Glutamatergic neuron (in vitro differentiated cells): Measurements from ENCODE around the gene ROCK2. TPM values are rescaled to one million over a fixed set of nuclear protein-coding genes. Genes with fewer than 3 reads are reported as not detected.

Experiments
- DNase-seq: peaks from one replicate; pipeline ENCODE4 v3.0.0; 2022
- H3K27ac Mint-ChIP-seq: one replicate; pipeline ENCODE4 v1.8.0; 2020; ENCODE audit warnings: mild to moderate bottlenecking, mixed read lengths, inconsistent platforms; ENCODE audit not compliant: unreplicated experiment
- H3K27me3 Mint-ChIP-seq: one replicate; pipeline ENCODE4 v1.8.0; 2020; ENCODE audit warnings: mild to moderate bottlenecking, moderate library complexity, mixed read lengths, inconsistent platforms; ENCODE audit not compliant: unreplicated experiment
- H3K36me3 Mint-ChIP-seq: one replicate; pipeline ENCODE4 v1.8.0; 2020; ENCODE audit warnings: mild to moderate bottlenecking, mixed read lengths, inconsistent platforms; ENCODE audit not compliant: unreplicated experiment
- H3K4me1 Mint-ChIP-seq: one replicate; pipeline ENCODE4 v1.8.0; 2020; ENCODE audit warnings: mild to moderate bottlenecking, low read depth, mixed read lengths, inconsistent platforms; ENCODE audit not compliant: unreplicated experiment
- H3K4me3 Mint-ChIP-seq: one replicate; pipeline ENCODE4 v1.8.0; 2020; ENCODE audit warnings: mild to moderate bottlenecking, mixed read lengths, inconsistent platforms; ENCODE audit not compliant: unreplicated experiment
- H3K9me3 Mint-ChIP-seq: one replicate; pipeline ENCODE4 v1.8.0; 2020; ENCODE audit warnings: mild to moderate bottlenecking, moderate library complexity, mixed read lengths, inconsistent platforms; ENCODE audit not compliant: unreplicated experiment
- CTCF ChIP-seq: fragments of 200-600 bp; sonication (generic); IDR thresholded peaks from one replicate; pipeline ENCODE4 v1.5.0; 2021; ENCODE audit not compliant: partially characterized antibody, unreplicated experiment
- total RNA-seq: library from RNA; stranded (reverse); fragmentation: NEBNext Ultra II Directional; extraction: Animal tissue kit (Norgen Biotek cat#: 25700); gene quantifications from one replicate; pipeline ENCODE4 v1.2.1, GENCODE V29; 2021; ENCODE audit not compliant: unreplicated experiment

Gene ROCK2
- total RNA-seq, 1 donor from 2014 or later = 34.6 TPM

GRCh38 chr2:11142987-11143386 lies 201.4 kb downstream of the ROCK2 start:
- Mint-ChIP-seq H3K36me3 (no peaks in the 10 kb centered on the region), H3K27me3 (peaks cover 7% of the 10 kb centered on the region), H3K27ac (no peak overlapping the region), H3K4me1 (no peaks in the 10 kb centered on the region), H3K9me3 (peaks cover under 1% of the 10 kb centered on the region), H3K4me3 (no peak overlapping the region)
- DNase-seq = no peak
- no peak for TF ChIP-seq CTCF

- no peak for DNase-seq
- H3K36me3 Mint-ChIP-seq = no peaks in the 10 kb centered on the region
- H3K9me3 Mint-ChIP-seq = no peaks in the 10 kb centered on the region
- no peak overlapping the region for H3K27ac Mint-ChIP-seq
- peaks cover 7% of the 10 kb centered on the region for H3K27me3 Mint-ChIP-seq
- no peak overlapping the region for H3K4me3 Mint-ChIP-seq
- no peaks in the 10 kb centered on the region for H3K4me1 Mint-ChIP-seq
- no peak for TF ChIP-seq CTCF
Observed at GRCh38 chr2:11142330-11142729, 202.1 kb downstream of the ROCK2 start.

GRCh38 chr2:11141319-11141718 lies 203.1 kb downstream of the ROCK2 start:
- no peaks in the 10 kb centered on the region for H3K4me1 Mint-ChIP-seq
- no peak for DNase-seq
- no peak for TF ChIP-seq CTCF

GRCh38 chr2:11140492-11140891 lies 203.9 kb downstream of the ROCK2 start:
- TF ChIP-seq CTCF = no peak
- Mint-ChIP-seq H3K27ac (no peak overlapping the region), H3K9me3 (peaks cover 2% of the 10 kb centered on the region), H3K4me1 (no peaks in the 10 kb centered on the region), H3K27me3 (peaks cover 7% of the 10 kb centered on the region), H3K4me3 (no peak overlapping the region), H3K36me3 (no peaks in the 10 kb centered on the region)
- no peak for DNase-seq

More at GRCh38 chr2:11141319-11141718, 203.1 kb downstream of the ROCK2 start:
- H3K9me3 Mint-ChIP-seq = peaks cover 1% of the 10 kb centered on the region
- no peak overlapping the region for H3K4me3 Mint-ChIP-seq
- no peak overlapping the region for H3K27ac Mint-ChIP-seq
- H3K27me3 Mint-ChIP-seq = peaks cover 9% of the 10 kb centered on the region
- H3K36me3 Mint-ChIP-seq = no peaks in the 10 kb centered on the region

DNA sequence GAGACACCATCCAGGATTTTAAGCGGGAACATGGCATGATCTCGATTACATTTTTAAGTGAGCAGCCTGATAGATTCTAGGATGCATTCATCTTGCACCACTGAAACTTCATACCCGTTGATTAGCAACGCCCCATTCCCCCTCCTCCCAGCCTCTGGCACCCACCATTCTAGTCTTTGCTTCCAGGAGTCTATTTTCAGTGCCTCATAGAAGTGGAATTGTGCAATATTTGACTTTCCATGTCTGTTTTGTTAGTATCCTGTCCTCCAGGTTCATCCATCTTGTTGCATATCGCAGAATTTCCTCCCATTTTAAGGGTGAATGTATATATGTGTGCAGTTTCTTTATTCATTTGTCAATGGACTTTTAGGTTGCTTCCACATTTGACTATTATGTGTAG lies 210.1 kb downstream of the ROCK2 start:
- no peak for DNase-seq
- Mint-ChIP-seq H3K9me3 (peaks cover 4% of the 10 kb centered on the region), H3K4me3 (no peak overlapping the region), H3K4me1 (peaks cover 5% of the 10 kb centered on the region), H3K27ac (no peak overlapping the region), H3K36me3 (no peaks in the 10 kb centered on the region), H3K27me3 (peaks cover 2% of the 10 kb centered on the region)
- TF ChIP-seq CTCF = no peak
